Measurements from ENCODE around the gene TMCO1.
"Not testable (repeated sequence)": the region's sequence is repeated elsewhere in the genome, so short reads cannot be mapped to it uniquely, and the experiment has no call there.

TMCO1 gene

DNA sequence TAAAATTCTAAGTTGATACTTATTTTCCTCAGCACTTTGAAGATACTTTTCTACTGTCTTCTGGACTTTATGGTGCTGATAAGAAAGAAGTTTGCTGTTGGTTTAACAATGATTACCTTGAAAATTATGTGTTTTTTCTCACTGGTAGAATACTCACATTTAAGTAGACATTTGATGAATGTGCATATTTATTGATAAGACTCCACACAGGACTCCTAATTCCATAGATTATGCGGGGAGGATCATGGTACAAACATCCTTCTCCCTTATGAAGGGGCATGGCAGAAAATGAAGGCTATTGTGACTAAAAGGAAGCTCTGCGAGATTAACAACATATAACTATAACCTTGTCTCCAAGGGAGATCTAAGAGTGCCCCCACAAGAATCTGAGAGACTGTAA, 41.8 kb downstream of the TMCO1 start:
- in situ Hi-C loops (cut with MboI; ENCODE audit: low pct_unique_long_range_greater_than_20kb, low sequenced_read_pairs, unreplicated experiment) = no loop called here
- no peak for DNase-seq (ENCODE audit: low spot score)
- TF ChIP-seq, protein P1, sequence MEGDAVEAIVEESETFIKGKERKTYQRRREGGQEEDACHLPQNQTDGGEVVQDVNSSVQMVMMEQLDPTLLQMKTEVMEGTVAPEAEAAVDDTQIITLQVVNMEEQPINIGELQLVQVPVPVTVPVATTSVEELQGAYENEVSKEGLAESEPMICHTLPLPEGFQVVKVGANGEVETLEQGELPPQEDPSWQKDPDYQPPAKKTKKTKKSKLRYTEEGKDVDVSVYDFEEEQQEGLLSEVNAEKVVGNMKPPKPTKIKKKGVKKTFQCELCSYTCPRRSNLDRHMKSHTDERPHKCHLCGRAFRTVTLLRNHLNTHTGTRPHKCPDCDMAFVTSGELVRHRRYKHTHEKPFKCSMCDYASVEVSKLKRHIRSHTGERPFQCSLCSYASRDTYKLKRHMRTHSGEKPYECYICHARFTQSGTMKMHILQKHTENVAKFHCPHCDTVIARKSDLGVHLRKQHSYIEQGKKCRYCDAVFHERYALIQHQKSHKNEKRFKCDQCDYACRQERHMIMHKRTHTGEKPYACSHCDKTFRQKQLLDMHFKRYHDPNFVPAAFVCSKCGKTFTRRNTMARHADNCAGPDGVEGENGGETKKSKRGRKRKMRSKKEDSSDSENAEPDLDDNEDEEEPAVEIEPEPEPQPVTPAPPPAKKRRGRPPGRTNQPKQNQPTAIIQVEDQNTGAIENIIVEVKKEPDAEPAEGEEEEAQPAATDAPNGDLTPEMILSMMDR (IDR thresholded peaks at IDR 0.05; ENCODE audit: extremely low read depth, insufficient read depth, missing control alignments) = no peak

DNA sequence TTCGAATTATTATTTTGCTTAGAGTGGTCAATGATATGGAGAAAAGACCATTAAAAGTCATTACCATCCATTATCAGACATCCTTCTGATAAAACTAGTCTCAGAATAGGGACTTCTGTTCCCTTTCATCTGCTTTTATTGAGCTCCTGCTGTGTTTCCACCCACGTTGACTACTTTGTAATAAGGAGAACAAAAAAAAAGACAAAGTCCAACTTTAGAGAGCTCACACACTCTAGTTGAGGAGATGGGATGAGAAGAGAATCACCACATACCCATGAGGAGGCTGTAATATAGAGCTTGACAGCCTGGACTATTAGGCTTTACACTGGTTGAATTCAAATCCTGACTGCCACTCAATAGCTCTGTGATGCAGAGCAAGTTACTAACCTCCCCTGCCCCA, 42.5 kb downstream of the TMCO1 start:
- TF ChIP-seq, protein P1 (IDR thresholded peaks at IDR 0.05; ENCODE audit: extremely low read depth, insufficient read depth, missing control alignments) = no peak
- in situ Hi-C loops (cut with MboI; ENCODE audit: low pct_unique_long_range_greater_than_20kb, low sequenced_read_pairs, unreplicated experiment) = no loop called here
- DNase-seq (ENCODE audit: low spot score) = no peak

DNA sequence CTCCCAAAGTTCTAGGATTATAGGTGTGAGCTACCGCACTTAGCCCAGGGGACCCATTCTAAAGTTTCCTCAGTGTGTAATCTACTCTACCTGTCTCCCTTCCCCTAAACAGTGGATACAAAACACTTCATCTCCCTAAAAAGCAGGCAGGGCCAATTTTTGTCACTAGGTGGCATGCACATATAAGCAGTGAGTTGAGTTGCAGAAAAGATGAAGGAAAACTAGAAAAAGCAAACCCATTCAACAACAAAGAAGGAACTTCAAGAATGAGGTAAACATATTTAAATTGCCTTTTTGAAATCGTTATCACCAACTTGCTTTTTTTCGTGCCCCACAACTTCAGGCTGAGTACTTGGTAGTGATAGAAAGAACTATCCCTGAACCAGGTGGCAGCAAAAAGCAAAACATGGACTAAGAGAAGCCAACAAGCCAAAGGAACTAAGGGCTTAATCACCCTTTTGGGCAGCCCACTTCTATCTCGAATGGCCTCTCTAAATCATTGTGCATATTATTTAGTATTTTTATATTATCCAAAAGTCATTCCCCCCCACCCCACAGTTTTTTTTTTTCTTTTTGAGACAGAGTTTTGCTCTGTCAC, 50.7 kb downstream of the TMCO1 start:
- in situ Hi-C loops (cut with MboI; ENCODE audit: low pct_unique_long_range_greater_than_20kb, low sequenced_read_pairs, unreplicated experiment) = loop anchor here (5.0 to 25.0 kb wide), 2 partner anchors 189 to 331 kb away; no protein-coding TSS in a partner anchor
- TF ChIP-seq, protein P1 (IDR thresholded peaks at IDR 0.05; ENCODE audit: extremely low read depth, insufficient read depth, missing control alignments) = peak; percentile 82
- DNase-seq (ENCODE audit: low spot score) = peak; percentile 57

DNA sequence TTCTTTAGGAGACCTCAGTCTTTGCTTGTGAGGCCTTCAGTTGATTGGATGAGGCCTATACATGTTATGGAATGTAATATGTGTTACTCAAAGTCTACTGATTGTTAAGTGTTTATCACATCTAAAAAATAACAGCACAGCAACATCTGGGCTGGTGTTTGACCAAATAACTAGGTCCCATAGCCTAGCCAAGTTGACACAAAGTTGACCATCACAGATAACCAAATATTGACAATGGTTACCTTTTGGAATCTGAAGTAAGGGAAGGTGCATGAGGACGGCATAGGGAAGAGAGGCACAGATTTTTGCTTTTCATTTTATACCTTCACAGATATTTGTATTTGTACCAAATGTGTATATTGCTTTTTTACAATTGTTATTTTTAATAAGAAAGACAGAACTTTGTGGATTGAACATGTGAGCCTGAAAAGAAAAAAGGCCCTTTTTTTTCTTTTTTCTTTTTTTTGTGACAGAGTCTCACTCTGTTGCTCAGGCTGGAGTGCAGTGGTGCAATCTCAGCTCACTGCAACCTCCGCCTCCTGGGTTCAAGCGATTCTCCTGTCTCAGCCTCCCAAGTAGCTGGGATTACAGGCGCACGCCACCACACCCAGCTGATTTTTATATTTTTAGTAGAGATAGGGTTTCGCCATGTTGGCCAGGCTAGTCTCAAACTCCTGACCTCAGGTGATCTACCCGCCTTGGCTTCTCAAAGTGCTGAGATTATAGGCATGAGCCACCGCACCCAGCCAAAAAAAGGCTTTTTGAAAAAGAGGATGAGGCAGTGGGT, 52.2 kb downstream of the TMCO1 start:
- DNase-seq (ENCODE audit: low spot score) = not testable (repeated sequence)
- in situ Hi-C loops (cut with MboI; ENCODE audit: low pct_unique_long_range_greater_than_20kb, low sequenced_read_pairs, unreplicated experiment) = loop anchor here (5.0 to 25.0 kb wide), 2 partner anchors 191 to 329 kb away; no protein-coding TSS in a partner anchor

DNA sequence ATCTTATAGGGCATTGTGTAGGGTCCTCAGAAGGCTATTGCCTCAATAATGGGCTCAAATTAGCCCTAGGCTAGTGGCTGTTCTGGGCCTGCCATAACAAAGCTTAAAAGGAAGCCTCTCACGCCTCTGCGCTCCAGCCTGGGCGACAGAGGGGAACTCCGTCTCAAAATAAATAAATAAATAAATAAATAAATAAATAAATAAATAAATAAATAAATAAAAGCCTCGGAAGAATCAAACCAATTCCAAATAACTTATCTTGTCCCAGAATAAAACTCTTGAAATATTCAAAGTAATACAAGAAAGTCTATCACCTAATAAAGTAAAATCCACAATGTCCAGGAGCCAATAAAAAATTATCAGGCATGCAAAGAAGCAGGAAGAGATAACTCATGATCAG, 55.9 kb downstream of the TMCO1 start:
- DNase-seq (ENCODE audit: low spot score) = no peak
- in situ Hi-C loops (cut with MboI; ENCODE audit: low pct_unique_long_range_greater_than_20kb, low sequenced_read_pairs, unreplicated experiment) = loop anchor here (25.0 kb wide), 1 partner anchor 325 kb away; no protein-coding TSS in a partner anchor
- TF ChIP-seq, protein P1 (IDR thresholded peaks at IDR 0.05; ENCODE audit: extremely low read depth, insufficient read depth, missing control alignments) = no peak

DNA sequence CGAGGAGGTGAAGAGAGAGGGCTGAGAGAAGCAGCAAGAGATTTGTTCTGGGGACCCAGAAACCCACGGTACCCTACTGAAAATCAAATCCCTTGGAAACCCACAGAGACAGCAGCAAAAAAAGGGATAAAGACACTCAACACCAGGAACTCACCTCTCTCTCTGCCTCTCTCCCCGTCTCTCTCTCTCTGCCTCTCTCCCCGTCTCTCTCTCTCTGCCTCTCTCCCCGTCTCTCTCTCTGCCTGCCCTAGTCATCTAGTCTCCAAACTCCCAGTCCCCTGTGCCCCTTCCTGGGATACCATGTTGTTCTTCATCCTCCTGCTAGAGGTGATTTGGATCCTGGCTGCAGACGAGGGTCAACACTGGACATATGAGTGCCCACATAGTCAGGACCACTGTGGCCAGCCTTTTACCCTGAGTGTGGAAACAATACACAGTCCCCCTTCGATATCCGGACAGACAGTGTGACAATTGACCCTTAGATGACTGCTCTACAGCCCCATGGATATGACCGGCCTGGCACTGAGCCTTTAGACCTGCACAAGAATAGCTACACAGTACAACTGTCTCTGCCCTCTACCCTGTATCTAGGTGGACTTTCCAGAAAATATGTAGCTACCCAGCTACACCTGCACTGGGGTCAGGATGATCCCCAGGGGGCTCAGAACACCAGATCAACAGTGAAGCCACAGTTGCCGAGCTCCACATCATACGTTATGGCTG, 60.5 kb downstream of the TMCO1 start:
- in situ Hi-C loops (cut with MboI; ENCODE audit: low pct_unique_long_range_greater_than_20kb, low sequenced_read_pairs, unreplicated experiment) = loop anchor here (25.0 kb wide), 1 partner anchor 321 kb away; no protein-coding TSS in a partner anchor
- TF ChIP-seq, protein P1 (IDR thresholded peaks at IDR 0.05; ENCODE audit: extremely low read depth, insufficient read depth, missing control alignments) = no peak
- no peak for DNase-seq (ENCODE audit: low spot score)
